Activated CD4-positive, alpha-beta T cell treated with anti-CD3 and anti-CD28 coated beads, Interleukin-2, amount 50 U/mL, for 4 hours (primary cell): ENCODE measurements around the gene SORCS2.

ENCODE experiments used
- DNase-seq, 2 experiments: peaks; one replicate each; pipeline ENCODE4 v3.0.0-alpha.2; 2020

Gene SORCS2

DNA sequence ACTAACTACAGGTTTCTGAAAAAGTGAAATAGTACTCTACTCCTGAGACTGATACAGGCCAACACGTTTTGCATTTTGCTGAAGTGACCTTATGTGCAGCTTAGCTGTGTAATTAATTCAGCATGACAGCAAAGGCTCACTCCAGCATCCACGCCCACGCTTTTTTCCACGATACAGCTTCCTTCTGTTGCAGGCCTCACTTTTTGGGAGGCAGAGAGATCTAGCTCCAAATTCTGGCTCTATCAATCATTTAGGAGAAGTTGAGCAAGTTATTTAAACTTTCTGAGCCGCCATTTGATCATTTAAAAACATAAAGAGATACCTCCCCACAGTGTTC lies 587.1 kb downstream of the SORCS2 start:
- DNase-seq = no peak

DNA sequence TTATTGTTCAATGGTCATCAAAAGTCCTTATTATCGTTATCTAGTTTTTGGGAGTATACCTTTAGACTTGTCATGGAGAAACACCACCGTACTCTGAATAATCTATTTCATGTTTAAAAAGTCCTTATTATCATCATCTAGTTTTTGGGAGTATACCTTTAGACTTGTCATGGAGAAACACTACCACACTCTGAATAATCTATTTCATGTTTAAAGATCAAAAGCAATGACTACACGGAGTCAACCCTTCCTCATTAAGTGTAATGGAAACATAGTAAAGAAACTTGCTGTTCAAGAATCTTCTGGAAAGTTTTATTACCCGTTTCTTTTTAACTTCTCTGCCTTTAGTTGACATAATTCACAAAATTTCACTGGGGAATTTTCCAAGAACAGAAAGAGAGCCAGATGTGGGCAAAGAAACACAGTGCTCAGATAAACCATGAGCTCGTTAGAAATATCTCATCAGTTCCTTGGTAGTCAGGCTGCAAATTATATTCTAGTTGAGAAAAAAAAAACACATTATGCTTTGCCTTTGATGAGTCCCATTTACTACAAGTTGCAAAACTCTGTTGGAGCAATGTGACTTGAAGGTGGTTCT lies 588.5 kb downstream of the SORCS2 start:
- DNase-seq = no peak

DNA sequence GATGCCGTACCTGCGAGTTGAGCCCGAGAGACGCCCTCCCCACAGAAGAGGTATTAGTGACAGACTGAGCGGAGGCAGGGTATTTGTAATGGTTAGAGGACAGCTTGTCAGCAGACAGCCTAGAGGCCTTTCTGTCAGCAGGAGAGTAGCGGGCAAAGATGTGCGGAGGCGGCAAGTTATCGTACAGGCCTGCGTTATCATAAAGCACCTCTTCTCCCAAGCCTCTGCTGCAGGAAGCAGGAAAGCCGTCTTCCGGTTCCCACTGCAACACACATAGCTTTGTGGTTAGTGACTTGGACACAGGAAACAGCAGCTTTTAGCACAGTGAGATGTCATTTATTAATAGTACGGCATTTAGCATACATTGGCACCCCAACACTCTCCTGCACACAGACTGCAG lies 589.0 kb downstream of the SORCS2 start:
- DNase-seq = no peak

DNA sequence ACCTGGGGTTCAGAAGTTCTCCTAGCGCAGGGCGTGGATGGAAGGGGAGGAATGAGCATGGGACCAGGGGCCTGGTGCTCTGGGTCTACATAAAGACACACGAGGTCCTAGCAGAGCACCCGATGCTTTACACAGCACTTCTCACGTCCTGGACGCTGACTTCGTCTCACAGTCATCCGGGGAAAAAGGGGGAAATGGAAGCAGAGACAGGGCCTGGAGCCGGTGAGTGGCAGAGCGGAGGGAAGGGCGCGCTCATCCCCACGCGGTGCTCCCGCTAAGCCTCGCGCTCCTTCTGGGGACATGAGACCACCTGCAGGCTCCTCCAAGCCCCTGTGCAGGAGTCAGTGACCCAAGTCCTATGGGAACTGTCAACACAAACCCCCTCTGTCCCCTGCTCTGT lies 589.7 kb downstream of the SORCS2 start:
- DNase-seq = no peak

DNA sequence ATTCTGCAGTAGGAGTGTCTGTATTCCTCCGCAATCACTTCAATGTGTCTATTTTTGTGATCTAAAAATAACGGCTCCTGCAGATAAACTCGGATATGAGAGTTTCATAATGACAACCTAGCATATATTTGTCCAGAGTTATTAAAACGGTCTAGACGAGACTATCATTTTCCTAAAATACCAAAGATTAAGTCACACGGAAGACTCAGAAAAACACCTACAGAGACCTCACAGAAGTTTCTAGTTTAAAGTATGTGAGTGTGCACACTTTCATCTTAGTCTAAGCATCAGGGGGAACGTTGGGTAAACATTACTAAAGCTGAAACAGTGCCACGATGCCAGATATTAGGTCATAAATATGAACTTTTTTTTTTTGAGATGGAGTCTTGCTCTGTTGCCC lies 590.4 kb downstream of the SORCS2 start:
- no peak for DNase-seq

DNA sequence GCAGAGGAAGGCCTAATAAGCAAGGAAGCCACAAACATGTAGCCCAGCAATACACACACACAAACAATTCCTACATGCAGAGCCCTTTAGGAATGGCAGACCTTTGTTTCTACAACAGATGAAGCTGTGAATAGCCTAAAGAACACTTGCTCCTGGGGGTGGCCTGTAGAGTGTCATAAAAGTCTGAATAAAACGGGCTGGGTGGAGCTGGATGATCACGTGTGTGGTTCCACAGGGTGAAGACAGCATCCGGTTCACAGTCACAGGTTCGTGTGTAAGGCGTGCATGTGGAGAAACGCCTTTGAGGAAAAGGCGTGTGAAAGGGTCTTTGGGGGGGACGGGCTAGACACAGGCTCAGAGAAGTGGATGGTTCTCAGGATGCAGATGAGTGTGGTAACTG lies 591.2 kb downstream of the SORCS2 start:
- no peak for DNase-seq

DNA sequence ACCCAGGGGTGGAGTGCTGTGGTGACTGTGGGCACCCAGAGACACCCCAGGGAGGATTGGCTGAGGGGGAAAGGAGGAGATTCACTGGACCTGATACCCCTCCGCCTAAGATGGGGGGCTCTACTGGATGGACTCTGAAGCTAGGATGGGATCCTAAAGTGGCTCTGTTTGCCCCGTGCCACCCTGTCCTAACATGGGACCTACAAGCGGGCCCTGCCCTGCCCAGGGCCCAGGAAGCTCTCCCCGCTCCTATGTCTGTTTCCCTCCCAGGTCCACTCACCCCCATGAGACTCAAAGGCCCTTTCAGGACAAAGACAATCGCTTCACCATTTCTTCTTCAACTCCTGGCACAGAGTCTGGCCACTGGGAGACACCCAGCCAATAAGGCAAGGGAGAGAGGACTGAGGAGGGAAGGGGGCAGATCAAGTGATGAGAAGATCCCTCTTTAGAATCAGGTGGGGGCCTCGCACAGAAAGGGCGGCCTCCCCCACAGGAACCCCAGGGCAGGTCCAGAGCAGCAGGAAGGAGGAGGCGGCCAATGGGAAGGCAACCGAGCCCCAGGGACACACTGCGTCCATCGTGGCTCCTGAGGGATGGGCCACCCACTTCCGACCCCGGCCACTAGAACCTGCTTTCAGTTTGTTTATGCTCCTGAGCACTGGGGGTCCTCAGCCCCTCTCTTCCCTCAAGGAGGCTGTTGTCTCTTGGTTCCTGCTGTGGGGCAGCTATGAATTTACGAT lies 592.0 kb downstream of the SORCS2 start:
- no peak for DNase-seq

DNA sequence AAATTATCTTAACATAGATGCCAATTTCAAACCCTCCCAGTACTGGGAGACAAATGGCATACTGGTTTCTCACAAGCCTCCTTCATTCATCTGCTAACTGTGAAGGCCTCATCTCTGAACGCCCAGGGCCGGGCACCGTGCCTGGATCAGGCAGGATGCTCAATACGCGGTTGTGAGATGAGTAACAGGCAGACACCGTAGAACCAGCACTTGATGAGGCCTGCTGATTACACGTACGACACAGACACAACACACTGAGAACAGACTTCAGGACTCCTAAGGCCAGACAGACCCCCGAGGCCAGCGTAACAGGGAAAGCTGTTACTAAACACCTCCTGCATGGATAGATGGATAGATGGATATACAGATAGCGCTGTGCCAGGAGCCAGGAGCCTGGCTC lies 592.7 kb downstream of the SORCS2 start:
- DNase-seq = no peak

DNA sequence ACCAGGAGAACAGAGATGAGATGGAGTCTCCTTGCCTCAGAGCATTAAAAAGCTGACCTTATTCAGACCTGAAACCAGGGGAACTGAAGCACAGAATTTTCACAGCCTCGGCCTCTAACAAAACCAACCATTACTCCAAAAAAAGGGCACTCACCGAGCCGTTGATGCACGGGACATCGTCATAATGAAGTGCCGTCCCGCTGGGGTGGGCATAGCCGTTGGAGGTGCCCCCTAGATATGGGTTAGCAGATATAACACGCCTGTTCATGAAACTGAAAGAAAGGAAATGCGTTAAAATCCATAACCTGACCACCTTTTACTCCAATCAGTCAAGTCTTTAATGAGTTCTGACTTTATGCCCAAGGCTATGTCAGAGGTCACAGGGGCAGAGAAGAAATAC lies 593.7 kb downstream of the SORCS2 start:
- no peak for DNase-seq

DNA sequence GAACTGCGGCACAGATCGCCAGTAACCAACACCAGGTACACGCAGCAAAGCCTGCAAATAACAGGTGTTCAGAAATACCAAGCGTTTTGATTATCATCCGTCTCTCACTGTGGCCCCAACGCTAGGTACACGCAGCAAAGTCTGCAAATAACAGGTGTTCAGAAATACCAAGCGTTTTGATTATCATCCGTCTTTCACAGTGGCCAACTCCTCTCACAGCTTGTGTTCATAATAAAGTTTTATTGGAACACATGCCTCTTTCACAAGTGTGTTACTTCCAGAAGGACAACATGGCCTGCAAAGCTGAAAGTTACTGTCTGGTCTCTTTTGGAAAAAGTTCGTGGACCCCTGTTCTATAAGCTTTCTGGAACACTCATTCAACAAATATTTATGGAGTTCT lies 594.2 kb downstream of the SORCS2 start:
- no peak for DNase-seq

DNA sequence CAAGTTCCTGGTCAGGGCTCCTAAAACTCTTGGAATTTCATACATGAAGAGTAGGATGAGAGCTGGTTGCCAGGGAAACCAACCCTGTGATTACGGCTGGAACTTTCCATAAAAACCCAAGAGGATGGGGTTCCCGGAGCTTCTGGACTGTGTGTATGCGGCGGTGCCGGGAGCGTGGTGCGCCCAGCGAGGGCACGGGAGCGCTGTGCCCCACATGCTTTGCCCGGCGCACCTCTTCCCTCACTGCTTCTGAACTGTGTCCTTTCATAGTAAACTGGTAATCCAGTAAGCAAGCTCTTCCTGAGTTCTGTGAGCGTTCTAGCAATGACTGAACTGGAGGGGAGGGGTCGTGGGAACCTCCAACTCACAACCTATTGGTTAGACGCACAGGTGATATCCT lies 594.7 kb downstream of the SORCS2 start:
- no peak for DNase-seq

DNA sequence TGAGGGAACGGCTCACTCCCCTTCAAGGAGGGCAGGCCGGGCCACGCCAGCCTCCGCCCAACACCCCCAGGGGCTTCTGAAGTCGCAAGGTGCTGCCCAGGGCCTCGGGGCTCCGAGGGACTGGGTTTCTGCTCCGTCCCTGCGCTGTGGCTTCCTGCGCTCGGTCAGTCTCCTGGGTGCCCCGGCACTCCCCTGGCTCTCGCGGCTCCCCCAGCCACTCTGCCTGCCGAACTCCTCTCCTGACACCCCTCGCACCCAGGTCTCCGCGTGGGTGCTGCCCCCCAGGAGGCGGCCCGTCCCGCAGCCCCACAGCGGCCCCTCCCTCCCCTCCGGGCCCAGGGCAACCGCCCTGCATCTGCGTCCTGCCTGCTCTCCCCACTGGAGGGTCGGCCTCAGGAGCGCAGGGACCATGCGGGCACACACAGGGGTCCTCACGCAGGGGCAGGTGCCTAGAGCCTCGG lies 595.4 kb downstream of the SORCS2 start:
- no peak for DNase-seq

DNA sequence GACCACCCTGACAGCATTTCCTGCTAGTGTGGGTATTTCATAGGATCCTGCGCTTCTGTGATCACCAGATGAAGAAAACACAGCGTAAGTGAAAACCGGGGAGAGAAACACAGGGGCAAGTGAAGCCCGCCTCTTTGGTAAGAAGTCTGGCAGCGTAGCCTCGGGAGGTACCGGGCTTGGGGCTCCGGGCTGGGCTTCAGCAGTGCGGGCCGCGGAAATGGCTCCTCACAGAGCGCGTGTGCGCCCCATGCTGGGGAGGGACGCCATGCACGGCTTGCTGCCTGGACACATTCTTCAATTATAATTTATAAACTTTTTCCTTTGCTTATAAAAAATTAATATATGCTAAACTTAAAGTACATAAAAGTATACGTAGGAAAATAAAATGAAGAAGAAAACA lies 595.9 kb downstream of the SORCS2 start:
- no peak for DNase-seq

DNA sequence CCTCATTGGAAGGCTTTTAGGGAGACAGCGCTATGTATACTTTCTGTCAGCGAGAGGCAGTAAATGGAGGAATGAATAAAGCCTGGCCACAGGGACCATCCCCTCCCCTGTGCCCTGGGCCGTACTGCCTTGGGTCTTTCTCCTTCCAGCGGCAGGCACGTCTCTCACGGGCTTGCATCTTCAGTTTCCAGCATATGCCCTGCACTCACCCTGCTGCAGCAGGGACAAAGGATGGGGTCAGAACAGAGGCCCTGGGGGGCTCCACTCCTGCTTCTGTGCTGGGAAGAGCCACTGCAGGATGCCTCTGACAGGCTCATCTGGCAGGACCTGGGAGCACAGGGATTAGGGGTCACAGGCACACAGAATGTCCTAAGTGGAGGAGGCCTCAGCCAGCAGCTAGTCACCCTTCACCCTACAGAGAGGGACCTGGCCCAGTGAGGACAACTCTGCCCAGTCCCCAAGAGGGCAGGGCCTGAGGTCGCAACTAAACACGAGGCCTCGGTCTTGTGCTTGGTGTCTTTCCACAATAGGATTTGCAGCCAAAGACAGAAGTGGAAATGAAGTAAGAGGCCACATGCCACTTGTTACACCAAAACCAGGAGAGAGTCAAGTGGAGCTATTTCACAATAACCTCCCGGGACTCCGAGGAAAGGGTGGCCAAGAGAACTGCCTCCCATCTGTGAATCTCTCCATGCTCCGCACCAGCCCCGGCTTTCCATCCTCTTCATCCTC lies 596.5 kb downstream of the SORCS2 start:
- DNase-seq = no peak

DNA sequence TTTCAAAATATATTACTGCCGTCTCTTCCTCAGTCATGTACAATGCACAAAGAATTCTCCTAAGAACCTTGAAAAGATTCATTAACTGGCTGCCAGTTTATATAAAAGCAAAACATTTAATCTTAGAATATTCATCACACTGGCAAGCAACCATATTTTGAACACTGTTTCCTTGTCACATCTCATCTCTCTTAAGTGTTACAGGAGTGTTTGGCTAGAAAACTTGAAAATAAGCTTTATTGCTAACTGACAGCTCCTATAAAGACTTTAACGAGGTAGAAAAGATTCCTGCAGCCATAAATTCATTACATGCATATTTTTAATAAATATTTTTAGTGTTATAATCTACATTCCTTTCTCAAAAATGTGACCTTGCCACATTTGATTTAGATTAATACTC lies 597.7 kb downstream of the SORCS2 start:
- DNase-seq = no peak

DNA sequence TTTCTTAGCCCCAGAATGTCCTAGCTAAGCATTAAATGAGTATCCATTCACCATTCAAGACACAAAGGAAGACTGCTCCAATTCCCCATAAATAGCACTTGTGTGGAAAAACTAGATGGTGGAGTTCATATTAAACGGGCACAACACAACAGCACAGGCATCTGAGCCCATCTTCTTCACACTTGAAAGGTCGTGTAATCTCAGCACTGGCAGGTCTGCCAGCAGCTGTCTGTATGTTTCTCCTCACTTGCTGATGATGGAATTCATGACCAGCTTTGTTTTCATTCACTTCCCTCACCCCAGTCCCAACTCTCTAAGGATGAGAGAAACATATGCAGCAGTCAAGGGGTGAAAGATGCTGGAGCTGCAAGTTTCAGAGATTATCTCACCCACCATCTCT lies 598.7 kb downstream of the SORCS2 start:
- DNase-seq = no peak
